Measurements from ENCODE around the gene SEPTIN2.
"Not testable (repeated sequence)": the region's sequence is repeated elsewhere in the genome, so short reads cannot be mapped to it uniquely, and the experiment has no call there.

Gene SEPTIN2

GRCh38 chr2:241350530-241350877, 34.8 kb downstream of the SEPTIN2 start:
- DNase-seq (ENCODE audit: low read depth in 2 of 2, low spot score in 1 of 2), result no peak

GRCh38 chr2:241350878-241351639, 35.3 kb downstream of the SEPTIN2 start:
- no peak for DNase-seq (ENCODE audit: low read depth in 2 of 2, low spot score in 1 of 2)

GRCh38 chr2:241351640-241352031, 35.9 kb downstream of the SEPTIN2 start:
- DNase-seq (ENCODE audit: low read depth in 2 of 2, low spot score in 1 of 2), result no peak

- DNase-seq (ENCODE audit: low read depth in 2 of 2, low spot score in 1 of 2), result no peak
These were observed 36.5 kb downstream of the SEPTIN2 start for GRCh38 chr2:241352227-241352626.

GRCh38 chr2:241354668-241355658, 39.2 kb downstream of the SEPTIN2 start:
- DNase-seq (ENCODE audit: low read depth in 2 of 2, low spot score in 1 of 2), result peak; percentile 24 to 55

GRCh38 chr2:241355983-241356870, 40.5 kb downstream of the SEPTIN2 start, which contains the start of gene FARP2:
TSS of gene FARP2 (plus strand) at chr2:241356285. CDS start at chr2:241373108, 16,823 bp downstream.
- peak; percentile 91 to 94 for DNase-seq (ENCODE audit: low read depth in 2 of 2, low spot score in 1 of 2)

GRCh38 chr2:241356871-241357260, 41.1 kb downstream of the SEPTIN2 start:
- no peak for DNase-seq (ENCODE audit: low read depth in 2 of 2, low spot score in 1 of 2)

- no peak for DNase-seq (ENCODE audit: low read depth in 2 of 2, low spot score in 1 of 2)
These were observed 41.8 kb downstream of the SEPTIN2 start for GRCh38 chr2:241357531-241357930.

- no peak for DNase-seq (ENCODE audit: low read depth in 2 of 2, low spot score in 1 of 2)
These were observed 42.7 kb downstream of the SEPTIN2 start for GRCh38 chr2:241358470-241358869.

- DNase-seq (ENCODE audit: low read depth in 2 of 2, low spot score in 1 of 2), result no peak
These were observed 43.8 kb downstream of the SEPTIN2 start for GRCh38 chr2:241359481-241360045.

GRCh38 chr2:241363426-241363825, 47.7 kb downstream of the SEPTIN2 start:
- no peak for DNase-seq (ENCODE audit: low read depth in 2 of 2, low spot score in 1 of 2)

- no peak for DNase-seq (ENCODE audit: low read depth in 2 of 2, low spot score in 1 of 2)
These were observed 49.1 kb downstream of the SEPTIN2 start for GRCh38 chr2:241364781-241365180.

- no peak for DNase-seq (ENCODE audit: low read depth in 2 of 2, low spot score in 1 of 2)
These were observed 51.0 kb downstream of the SEPTIN2 start for GRCh38 chr2:241366678-241367077.

GRCh38 chr2:241368643-241369042, 52.9 kb downstream of the SEPTIN2 start:
- DNase-seq (ENCODE audit: low read depth in 2 of 2, low spot score in 1 of 2), result no peak

- DNase-seq (ENCODE audit: low read depth in 2 of 2, low spot score in 1 of 2), result no peak
These were observed 56.8 kb downstream of the SEPTIN2 start for GRCh38 chr2:241372361-241372992.

- DNase-seq (ENCODE audit: low read depth in 2 of 2, low spot score in 1 of 2), result no peak
These were observed 57.7 kb downstream of the SEPTIN2 start for GRCh38 chr2:241373446-241373845.

- not testable (repeated sequence) for DNase-seq (ENCODE audit: low read depth in 2 of 2, low spot score in 1 of 2)
These were observed 58.2 kb downstream of the SEPTIN2 start for GRCh38 chr2:241373906-241374305.

GRCh38 chr2:241375300-241375699, 59.6 kb downstream of the SEPTIN2 start:
- DNase-seq (ENCODE audit: low read depth in 2 of 2, low spot score in 1 of 2), result no peak

GRCh38 chr2:241376808-241377207, 61.1 kb downstream of the SEPTIN2 start:
- DNase-seq (ENCODE audit: low read depth in 2 of 2, low spot score in 1 of 2), result no peak

GRCh38 chr2:241378816-241379215, 63.1 kb downstream of the SEPTIN2 start:
- DNase-seq (ENCODE audit: low read depth in 2 of 2, low spot score in 1 of 2), result no peak

All from stimulated activated CD8-positive, alpha-beta memory T cell treated with anti-CD3 and anti-CD28 coated beads, Interleukin-4, amount 100 ng/mL, for 1 hour (primary cell).